Stimulated activated CD4-positive, alpha-beta T cell treated with anti-CD3 and anti-CD28 coated beads, TNF-alpha, amount 100 ng/mL, for 24 hours (primary cell): Measurements from ENCODE around the gene YWHAG.
"Not testable (repeated sequence)": the region's sequence is repeated elsewhere in the genome, so short reads cannot be mapped to it uniquely, and the experiment has no call there.

Experiments
- DNase-seq, 3 experiments: peaks; one replicate each; pipeline ENCODE4 v3.0.0-alpha.2; 2020; ENCODE audit warnings: low read depth in 3 of 3

The YWHAG gene

DNA sequence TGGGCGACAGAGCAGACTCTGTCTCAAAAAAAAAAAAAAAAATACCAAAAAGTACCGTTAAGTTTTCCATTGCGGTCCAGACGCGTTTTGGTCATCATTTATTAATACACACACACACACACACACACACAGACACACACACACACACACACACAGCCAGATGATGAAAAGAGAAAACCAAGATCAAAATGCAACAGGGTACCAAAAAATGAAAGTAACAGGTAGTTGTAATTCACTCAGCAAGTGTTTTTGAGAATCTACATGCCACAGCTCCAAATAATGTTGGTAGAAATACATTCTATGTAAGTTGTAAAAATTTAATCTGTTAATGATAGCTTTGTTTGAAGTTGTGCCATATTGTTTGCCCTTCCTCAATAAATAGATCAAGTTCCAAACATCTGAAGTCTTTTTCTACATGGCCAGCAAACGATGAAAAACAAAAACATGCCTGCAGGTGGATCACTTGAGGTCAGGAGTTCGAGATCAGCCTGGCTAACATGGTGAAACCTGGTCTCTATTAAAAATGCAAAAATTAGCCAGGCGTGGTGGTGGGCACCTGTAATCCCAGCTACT lies 9.4 kb downstream of the YWHAG start:
- DNase-seq = no peak

DNA sequence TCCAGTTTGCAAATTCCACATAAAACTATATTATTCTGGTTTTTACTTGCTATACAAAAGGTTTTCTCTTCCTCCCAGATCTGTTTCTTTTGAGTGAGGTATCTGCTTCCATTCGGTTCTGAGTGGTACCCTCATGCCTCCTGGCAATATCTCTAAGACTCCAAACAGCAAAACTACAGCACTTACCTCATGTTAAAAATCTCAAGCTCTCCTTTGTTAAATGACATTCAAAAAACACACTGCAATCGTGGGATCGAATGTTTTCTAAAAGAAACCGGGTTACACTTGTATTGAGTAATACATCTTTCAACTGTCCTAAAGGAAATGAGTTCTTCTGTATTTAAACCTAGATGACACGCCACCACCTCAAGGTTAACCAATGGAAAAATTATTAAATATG lies 11.1 kb downstream of the YWHAG start:
- no peak for DNase-seq

DNA sequence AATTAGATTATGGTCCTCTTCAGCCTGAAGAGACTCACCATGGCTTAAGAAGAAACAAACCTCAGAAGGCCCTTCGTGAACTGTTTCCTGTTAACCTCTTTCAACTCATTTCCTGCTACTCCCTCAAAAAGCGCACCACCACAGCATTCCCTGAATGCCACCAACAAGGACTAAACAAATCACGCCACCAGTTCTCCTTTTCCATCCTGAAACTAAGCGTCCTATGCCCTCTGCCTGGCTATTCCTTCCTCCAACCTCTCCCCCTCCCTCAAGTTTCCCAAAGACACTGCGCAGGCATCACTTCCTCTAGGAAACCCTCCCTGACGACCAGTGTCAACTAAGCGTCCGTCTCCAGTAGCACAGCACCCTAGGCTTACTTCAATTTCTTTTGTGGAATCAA lies 12.0 kb downstream of the YWHAG start:
- DNase-seq = no peak

DNA sequence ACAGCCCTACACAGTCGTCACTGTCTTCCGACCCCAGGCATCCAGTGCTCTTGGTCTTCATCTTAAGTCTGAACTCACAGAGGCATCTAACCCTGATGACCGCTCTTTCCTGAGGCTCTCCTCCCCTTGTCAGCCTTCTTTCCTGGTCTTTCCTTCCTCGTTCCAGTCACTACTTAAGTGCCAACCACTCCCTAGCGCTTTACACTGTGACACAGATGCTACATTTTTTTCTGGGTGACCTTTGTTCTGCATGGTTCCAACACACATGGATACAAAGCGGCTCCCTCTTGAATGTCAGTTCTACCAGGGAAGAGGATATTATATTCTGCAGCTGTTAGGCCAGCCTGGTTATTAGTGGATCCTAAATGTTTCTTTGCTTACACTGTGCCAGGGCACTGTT lies 12.7 kb downstream of the YWHAG start:
- DNase-seq = no peak

DNA sequence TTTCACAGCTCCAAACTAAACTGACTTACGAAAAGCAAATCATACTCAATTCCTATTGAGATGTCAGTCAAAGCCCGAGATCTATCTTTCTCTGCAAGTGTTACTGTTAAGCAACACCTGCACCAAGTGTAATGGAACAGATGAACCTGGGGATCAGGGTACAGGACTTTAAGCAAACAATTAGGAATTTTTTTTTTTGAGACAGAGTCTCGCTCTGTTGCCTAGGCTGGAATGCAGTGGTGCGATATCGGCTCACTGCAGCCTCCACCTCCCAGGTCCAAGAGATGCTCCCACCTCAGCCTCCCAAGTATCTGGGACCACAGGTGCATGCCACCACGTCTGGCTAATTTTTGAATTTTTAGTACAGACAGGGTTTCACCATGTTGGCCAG lies 14.9 kb downstream of the YWHAG start:
- no peak for DNase-seq

DNA sequence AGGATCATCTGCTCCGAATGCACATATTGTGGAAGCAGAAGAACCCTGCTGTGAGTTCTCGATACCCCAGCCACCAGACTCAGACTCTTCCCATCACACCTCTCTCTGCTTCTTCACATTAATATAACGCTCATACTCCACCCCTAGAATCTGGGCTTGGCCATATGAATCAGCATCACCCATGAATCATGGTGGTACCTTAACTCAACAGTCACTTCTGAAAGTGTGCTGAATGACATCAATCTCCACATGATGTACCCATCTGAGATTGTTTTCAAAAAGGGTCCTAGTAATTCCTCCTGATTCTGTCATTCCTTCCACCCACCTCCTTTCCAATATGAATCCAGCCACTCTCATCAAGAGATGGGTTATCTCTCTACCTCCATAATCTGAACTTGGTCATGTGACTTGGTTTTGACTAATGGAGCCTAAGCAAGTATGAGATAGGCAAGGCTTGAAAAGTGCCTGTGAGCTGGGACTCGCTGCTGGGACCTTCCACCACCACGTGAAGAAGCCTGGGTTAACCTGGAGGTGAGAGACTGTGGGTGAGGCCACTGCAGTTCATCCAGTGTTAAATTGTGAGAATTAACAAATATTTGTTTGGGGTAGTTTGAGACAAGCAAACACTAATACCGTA lies 15.4 kb downstream of the YWHAG start:
- DNase-seq = no peak

DNA sequence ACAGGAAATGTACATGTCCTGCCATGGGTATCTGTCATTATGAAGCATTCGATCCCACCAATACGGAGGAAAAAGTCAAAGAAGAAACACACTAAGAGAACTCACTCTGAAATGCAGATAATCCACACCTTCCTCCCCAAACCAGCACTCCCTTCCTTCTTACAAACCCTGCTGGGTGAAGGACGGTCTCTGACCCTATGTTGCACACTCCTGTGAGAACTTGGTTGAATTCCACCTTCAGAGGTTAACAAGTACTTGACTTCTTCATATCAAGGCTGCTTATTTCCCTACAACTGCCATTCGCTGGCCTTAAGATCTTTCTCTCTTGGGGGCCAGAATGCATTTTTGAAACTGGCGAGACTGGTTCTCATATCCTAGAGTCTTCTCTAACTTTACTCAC lies 16.6 kb downstream of the YWHAG start:
- no peak for DNase-seq

DNA sequence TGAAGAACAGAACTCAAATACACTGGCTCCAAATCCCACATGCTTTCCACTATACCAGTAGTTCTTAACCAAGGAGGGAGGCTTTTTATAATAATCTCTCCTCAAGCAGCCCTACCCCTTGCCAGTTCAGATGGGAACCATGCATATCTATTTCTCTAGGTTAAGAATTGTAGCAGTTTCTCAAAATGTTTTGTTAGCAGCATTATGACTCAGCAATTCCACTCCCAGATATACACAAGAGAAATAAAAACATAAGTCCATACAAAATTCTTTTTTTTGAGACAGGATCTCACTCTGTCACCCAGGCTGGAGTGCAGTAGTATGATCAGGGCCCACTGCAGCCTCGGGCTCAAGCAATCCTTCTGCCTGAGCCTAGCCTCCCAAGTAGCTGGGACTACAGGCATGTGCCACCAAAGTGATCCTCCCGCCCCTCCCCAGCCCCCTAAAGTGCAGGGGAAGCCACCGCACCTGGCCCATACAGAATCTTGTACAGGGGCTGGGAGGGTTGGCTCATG lies 18.1 kb downstream of the YWHAG start:
- DNase-seq = no peak

DNA sequence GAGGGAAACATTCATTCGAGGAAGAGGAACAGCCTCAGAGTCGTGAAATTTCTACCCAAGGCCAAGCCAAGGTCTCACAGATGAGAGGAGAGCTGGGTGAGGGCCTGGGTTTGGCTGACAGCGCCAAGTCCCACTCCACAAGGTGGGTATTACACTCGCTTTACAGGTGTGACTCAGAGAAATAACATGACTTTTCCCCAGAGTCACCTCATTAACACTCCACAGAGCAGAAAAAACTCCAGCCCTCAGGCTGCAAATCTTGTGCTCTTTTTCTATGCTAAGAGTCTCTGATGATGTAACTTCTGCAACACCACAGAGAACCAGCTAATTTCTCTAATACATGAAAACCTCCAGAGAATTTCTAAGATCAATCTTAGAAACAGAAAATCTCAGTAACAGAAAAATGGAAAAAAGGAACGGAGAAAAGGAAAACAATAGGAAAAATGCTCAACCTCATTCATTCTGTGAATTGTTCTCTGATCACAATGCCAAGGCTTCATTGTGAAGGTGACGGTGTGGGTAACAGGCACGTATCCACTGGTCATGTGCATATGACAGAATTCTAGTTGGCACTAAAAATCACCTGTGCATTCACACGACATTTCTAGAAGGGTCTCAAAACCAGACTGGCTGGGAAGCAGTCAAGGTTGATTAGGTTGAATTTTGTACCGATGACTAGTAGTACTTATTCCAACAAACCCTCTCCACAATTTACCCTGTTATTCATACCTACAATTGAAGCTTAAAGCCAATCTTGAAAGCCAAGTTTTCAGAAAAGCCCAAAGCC lies 20.3 kb downstream of the YWHAG start:
- no peak for DNase-seq

DNA sequence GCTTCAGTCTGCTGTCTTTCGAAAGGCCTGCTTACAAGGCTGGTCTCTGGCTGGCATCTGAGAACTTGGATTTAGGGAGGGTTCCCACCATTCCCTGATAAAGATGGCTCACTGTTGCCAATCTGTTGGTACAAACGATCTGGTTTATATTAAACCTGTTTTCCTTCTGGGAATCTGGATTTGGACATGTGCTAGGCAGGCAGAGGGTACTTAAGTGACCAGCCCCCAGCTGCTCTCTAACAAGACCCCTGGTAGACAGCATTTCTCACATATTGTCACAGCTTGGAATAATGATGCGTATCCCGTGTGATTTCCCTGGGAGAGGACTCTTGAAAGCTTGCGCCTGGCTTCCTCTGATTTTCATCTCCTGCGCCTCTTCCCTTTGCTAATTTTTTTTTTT lies 21.6 kb downstream of the YWHAG start:
- no peak for DNase-seq

DNA sequence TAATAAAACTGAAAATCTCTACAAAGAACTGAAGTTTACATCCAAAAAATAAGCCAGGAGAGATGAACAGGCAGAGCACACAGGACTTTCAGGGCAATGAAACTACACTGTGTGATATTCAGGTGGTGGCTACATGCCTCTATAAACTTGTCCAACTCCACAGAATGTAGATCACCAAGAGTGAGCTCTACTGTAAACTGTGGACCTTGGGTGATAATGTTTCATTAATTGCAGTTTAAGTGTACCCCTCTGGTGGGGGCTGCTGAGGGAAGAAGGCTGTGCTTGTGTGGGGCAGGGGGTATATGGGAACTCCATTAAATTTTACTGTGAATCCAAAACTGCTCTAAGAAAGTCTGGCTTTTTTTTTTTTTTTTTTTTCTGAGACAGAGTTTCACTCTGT lies 22.7 kb downstream of the YWHAG start:
- DNase-seq = no peak

DNA sequence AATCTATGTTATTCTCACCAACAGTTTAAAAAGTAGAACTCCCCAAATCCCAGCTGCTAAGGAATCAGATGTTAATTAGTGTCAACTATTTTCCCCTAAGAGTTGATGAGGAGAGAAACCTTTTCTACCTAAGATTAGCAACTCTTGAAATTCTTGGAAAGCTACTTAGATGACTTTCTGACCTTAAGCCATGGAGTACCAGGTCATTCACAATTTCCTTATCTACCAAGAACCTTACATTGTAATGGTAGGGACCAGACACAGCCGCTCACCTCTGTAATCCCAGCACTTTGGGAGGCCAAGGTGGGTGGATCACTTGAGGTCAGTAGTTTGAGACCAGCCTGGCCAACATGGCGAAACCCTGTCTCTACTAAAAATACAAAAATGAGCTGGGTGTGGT lies 23.4 kb downstream of the YWHAG start:
- DNase-seq = not testable (repeated sequence)

DNA sequence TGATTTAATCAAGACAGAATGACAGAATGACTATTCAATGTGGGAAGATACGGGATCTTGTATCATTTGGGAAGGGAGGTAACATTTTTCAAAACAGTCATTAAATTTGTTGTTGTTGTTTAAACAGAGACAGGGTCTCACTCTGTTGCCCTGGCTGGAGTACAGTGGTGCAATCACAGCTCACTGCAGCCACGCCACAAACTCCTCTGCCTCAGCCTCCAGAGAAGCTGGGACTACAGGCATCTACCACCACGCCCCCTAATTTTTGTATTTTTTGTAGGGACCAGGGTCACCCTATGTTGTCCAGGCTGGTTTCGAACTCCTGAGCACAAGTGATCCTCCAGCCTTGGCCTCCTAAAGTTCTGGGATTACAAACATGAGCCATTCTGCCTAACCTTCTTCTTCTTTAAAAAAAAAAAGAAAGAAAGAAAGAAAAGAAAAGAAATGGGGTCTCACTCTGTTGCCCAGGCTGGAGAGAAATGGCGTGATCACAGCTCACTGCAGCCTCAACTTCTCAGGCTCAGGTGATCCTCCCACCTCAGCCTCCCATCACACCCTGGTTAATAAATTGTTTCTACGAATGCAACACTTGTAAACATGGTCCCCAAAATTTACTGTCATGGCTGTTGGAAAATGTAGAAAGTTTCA lies 24.3 kb downstream of the YWHAG start:
- no peak for DNase-seq

DNA sequence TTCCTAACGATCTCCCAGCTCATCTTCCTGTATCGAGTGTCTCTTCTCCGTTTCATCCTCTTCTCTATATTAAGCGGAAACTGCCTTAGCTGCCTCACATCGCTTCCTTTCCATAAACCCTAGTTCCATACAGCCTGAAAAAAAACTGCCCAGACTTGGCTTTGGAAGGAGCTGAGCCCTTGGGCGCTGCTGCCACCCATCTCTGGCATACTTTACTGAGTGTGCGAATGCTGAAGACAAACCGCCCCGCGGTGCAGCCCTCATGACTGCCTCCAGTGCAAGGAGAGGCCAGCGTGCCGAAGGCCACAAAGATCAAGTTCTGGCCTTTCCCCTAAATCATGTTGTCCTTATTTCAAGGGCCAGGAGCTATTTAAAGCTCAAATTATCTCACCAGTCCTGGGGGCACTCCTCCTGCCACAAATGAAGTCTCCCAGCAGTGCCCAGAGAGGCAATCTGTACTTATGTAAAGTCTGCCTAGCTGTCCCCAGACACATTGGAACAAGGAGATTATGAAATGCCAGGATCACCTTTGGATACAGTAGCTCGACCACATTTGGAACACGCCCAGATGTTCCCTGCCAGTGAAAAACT lies 25.2 kb downstream of the YWHAG start:
- no peak for DNase-seq

DNA sequence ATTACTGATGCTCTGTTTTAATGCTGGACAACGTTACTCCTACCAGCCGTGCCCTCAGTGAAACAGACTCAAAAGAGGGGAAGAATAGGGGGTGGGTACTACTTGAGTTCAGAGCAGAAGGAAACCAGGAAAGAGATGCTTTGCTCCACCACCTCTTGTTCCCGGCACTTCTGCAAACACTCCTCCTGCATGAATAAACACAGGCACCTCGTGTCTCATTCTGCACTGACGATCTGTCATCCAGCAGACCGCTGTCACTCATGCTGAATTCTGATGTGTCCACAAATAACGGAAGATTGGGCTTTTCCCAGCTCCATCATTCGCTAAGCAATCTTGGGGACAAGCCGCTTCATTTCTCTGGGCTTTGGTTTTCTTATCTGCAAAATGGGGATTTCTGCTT lies 26.7 kb downstream of the YWHAG start:
- DNase-seq = no peak

DNA sequence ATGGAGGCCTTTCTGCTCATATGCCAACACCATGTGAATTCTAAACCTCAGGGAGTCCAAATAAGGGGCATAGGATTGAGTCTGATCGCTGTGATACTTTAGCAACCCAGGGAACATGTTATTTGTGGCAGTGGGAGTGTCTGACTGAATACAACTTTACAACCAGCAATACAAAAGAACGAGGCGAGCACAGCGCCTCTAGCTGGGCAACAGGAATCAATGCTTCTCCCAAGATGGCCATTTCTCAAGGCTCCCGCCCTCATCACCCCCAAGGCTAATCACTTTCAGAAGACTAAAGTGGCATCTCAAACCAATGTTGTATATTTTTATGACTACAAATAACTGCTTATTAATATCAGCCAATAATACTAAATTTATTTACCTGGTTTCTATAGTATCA lies 28.1 kb downstream of the YWHAG start:
- no peak for DNase-seq

DNA sequence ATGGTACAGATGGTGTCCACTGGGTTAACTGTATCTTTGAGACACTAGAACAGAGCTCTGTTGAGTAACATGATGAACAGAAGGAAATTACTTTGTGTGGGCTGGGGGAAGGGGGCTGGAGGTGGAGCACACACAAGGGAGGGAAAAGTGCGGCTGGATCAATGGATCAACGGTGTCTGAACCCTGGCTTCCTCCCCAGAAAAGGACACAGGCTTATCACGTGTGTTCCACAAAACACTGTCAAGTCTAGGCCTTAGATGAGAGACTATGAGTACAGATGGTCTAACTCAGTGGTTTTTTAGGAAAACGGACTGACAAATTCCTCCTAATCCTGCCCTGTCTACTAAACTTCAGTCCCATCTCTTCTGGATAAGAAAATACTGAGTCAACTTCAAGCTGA lies 28.5 kb downstream of the YWHAG start:
- DNase-seq = no peak

DNA sequence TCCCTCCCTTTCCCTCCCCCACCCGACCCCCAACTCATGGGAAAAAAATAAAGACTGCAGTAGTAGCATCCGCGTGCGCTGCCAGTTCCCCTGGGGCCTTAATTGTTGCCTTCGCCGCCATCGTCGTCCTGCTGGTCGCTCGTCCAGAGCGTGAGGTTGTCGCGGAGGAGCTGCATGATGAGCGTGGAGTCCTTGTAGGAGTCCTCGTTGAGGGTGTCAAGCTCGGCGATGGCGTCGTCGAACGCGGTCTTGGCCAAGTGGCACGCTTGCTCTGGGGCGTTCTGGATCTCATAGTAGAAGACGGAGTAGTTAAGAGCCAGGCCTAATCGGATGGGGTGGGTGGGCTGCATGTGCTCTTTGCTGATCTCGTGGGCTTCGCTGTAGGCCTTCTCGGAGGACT lies 29.3 kb downstream of the YWHAG start:
- DNase-seq = no peak

DNA sequence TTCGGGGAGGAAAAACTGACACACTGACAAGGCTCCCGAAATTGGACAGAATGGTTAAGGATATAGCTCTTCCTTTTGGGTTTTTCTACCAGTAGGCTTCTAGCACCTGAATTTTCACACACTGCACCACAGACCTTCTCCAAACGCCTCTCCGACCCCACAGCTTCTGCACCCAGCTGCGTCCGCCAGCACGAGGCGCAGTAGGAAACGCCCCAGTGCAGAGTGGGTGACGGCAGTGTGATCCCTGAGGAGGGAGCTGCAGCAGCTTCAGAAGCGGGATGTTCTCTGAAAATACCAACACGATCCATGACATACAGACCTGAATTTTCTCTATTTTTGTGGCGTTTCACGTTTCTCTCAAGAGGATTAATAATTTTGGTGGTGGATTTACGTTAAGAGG lies 30.4 kb downstream of the YWHAG start:
- no peak for DNase-seq

DNA sequence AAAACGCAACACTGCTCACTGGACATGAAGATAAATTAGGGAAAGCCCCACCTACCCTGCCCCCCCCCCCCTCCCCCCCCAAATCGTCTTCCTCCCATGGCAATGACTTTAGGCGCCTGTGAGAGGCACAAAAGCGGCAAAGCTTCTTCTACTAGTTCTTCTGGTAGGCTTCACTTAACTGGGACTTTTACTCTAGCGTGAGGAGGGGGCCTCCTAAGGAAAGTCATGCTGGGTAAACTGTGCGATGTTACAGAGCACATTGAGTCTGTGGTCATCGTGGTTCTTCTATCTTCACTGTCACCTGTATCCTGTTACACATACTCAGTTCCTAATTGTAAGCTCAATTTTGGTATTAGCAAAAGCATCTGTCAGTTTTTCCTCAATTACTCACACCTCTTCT lies 31.2 kb downstream of the YWHAG start:
- no peak for DNase-seq

DNA sequence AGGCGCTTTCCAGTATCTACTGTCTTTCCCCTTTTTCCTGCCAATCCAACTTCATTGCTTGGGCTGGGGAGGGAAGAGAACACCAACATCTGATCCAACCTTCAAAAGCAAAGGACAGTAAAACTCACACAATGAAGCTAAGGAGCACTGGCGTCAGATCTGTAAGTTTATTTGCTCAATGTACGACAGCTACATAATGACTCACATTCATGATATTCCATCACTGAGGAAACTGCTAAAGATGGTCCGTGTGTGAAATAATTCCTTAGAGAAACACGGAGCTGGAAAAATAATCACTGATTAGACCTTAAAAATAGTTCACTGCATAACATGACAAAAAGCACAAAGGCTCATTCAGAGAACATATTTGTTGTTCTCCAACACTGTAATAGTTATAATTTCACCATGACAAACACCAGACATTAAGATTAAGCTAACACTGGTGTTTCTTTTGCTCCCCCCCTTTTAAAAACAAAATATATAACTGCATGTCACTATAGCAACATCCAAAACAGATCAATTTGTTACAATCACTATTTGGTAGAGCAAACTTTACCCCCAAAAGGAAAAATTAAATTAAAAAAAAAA lies 32.1 kb downstream of the YWHAG start:
- DNase-seq = no peak

DNA sequence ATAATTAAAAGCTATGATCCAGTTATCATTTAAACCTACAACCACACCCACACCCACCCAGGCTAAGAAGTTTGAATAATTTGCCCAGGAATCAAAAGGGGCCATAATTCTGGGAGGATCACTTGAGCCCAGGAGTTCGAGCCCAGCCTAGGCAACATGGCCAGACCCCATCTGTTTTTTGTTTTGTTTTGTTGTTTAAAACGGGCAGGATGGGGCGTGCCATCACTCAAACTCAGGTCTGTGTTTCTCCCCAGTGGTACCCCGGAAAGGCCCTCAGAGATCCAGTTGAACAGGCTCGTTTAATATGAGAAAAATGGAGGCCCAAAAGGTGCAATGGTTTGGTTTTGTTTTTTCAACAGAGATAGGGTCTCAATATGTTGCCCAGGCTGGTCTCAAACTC lies 33.0 kb downstream of the YWHAG start:
- no peak for DNase-seq
